ENCODE results near the gene CFAP52. TPM values are rescaled to one million over a fixed set of nuclear protein-coding genes. Genes with fewer than 3 reads are reported as not detected.
A peak's percentile ranks its signal among the peaks of the same experiment; 100 is the strongest.

CFAP52 gene
- total and polyA plus RNA-seq, 2 of the 13 experiments (the other 11 are each of a cell fraction or from before 2014, with no cell fraction given): not detected

DNA sequence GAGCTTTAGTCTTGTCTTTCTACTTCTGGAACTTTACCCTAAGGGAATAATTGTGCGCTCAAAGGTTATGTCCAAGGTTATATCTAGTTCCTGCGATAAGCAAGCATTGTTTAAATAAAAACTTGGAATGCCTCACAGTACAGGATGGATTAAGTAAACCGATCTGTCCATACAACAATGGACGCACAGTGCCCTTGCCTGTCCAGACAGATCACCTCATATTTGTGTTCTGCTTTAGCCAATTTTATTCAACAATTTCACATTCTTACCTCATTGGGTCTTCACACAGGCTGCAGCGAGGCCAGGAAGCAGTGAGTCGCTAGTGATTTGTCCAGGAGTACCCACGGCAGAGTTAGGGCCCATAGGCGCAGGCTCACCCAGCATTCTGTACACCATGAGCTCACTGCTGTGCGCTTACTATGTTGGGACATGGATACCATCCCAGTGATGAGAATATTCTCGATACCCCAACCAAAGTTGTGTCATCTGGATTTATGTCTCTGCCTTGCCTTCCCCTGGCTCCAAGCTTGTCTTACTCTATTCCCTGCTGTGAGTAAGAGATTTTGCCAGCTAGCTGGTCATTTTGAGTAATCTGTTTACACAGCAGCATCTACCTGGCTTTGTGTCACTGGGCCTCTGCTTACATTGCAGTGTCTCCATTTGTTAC lies 108.6 kb downstream of the CFAP52 start (continued):
- TF ChIP-seq, protein P1, sequence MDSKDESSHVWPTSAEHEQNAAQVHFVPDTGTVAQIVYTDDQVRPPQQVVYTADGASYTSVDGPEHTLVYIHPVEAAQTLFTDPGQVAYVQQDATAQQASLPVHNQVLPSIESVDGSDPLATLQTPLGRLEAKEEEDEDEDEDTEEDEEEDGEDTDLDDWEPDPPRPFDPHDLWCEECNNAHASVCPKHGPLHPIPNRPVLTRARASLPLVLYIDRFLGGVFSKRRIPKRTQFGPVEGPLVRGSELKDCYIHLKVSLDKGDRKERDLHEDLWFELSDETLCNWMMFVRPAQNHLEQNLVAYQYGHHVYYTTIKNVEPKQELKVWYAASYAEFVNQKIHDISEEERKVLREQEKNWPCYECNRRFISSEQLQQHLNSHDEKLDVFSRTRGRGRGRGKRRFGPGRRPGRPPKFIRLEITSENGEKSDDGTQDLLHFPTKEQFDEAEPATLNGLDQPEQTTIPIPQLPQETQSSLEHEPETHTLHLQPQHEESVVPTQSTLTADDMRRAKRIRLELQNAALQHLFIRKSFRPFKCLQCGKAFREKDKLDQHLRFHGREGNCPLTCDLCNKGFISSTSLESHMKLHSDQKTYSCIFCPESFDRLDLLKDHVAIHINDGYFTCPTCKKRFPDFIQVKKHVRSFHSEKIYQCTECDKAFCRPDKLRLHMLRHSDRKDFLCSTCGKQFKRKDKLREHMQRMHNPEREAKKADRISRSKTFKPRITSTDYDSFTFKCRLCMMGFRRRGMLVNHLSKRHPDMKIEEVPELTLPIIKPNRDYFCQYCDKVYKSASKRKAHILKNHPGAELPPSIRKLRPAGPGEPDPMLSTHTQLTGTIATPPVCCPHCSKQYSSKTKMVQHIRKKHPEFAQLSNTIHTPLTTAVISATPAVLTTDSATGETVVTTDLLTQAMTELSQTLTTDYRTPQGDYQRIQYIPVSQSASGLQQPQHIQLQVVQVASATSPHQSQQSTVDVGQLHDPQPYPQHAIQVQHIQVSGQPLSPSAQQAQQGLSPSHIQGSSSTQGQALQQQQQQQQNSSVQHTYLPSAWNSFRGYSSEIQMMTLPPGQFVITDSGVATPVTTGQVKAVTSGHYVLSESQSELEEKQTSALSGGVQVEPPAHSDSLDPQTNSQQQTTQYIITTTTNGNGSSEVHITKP (CRISPR knock-in tag; IDR thresholded peaks at IDR 0.05; ENCODE audit: low read depth): no peak
- TF ChIP-seq POLR2A (IDR thresholded peaks at IDR 0.05; ENCODE audit: insufficient read depth in 1 of 2, low read depth in 2 of 2, low read length in 2 of 2): no peak
- TF ChIP-seq TOE1 (CRISPR knock-in tag; IDR thresholded peaks at IDR 0.05): no peak
- no peak for TF ChIP-seq ONECUT2 (CRISPR knock-in tag; IDR thresholded peaks at IDR 0.05)
- no peak for TF ChIP-seq ZSCAN9 (CRISPR knock-in tag; IDR thresholded peaks at IDR 0.05; ENCODE audit: borderline replicate concordance)
- TF ChIP-seq POLR2G (IDR thresholded peaks at IDR 0.05; ENCODE audit: low read depth, low read length): no peak
- no peak for TF ChIP-seq SP1 (IDR thresholded peaks at IDR 0.05)
- no peak for TF ChIP-seq SP1 (CRISPR knock-in tag; IDR thresholded peaks at IDR 0.05)
- TF ChIP-seq NCOA2 (CRISPR knock-in tag; IDR thresholded peaks at IDR 0.05): peak; percentile 56; the same call in 1 of the 2 replicates
- TF ChIP-seq, protein P2, sequence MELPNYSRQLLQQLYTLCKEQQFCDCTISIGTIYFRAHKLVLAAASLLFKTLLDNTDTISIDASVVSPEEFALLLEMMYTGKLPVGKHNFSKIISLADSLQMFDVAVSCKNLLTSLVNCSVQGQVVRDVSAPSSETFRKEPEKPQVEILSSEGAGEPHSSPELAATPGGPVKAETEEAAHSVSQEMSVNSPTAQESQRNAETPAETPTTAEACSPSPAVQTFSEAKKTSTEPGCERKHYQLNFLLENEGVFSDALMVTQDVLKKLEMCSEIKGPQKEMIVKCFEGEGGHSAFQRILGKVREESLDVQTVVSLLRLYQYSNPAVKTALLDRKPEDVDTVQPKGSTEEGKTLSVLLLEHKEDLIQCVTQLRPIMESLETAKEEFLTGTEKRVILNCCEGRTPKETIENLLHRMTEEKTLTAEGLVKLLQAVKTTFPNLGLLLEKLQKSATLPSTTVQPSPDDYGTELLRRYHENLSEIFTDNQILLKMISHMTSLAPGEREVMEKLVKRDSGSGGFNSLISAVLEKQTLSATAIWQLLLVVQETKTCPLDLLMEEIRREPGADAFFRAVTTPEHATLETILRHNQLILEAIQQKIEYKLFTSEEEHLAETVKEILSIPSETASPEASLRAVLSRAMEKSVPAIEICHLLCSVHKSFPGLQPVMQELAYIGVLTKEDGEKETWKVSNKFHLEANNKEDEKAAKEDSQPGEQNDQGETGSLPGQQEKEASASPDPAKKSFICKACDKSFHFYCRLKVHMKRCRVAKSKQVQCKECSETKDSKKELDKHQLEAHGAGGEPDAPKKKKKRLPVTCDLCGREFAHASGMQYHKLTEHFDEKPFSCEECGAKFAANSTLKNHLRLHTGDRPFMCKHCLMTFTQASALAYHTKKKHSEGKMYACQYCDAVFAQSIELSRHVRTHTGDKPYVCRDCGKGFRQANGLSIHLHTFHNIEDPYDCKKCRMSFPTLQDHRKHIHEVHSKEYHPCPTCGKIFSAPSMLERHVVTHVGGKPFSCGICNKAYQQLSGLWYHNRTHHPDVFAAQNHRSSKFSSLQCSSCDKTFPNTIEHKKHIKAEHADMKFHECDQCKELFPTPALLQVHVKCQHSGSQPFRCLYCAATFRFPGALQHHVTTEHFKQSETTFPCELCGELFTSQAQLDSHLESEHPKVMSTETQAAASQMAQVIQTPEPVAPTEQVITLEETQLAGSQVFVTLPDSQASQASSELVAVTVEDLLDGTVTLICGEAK (IDR thresholded peaks at IDR 0.05): no peak
- TF ChIP-seq, protein P2 (CRISPR knock-in tag; IDR thresholded peaks at IDR 0.05): no peak; the same call in 1 of the 2 replicates
- no peak for TF ChIP-seq ZNF768 (CRISPR knock-in tag; IDR thresholded peaks at IDR 0.05)
